ENCODE results near the gene DLG1.
A peak's percentile ranks its signal among the peaks of the same experiment; 100 is the strongest.

The DLG1 gene

GRCh38 chr3:197256836-197257444 is 41.5 kb downstream of the DLG1 start:
- peaks cover 6% of the 10 kb centered on the region; the same call in 1 of the 2 replicates for H3K9me3 ChIP-seq
- no peak overlapping the region for H3K4me3 ChIP-seq
- peaks cover 92% of the 10 kb centered on the region for H4K20me1 ChIP-seq
- H3K4me2 ChIP-seq, result no peak overlapping the region
- H3K4me1 ChIP-seq, result peaks cover 39% of the 10 kb centered on the region
- H3K27me3 ChIP-seq, result no peaks in the 10 kb centered on the region
- H3K9ac ChIP-seq, result no peak overlapping the region
- TF ChIP-seq Cebpa-rat (IDR thresholded peaks at IDR 0.05), result no peak
- H3K36me3 ChIP-seq, result peaks cover 14% of the 10 kb centered on the region
- H3K27ac ChIP-seq, result no peak overlapping the region

DNA sequence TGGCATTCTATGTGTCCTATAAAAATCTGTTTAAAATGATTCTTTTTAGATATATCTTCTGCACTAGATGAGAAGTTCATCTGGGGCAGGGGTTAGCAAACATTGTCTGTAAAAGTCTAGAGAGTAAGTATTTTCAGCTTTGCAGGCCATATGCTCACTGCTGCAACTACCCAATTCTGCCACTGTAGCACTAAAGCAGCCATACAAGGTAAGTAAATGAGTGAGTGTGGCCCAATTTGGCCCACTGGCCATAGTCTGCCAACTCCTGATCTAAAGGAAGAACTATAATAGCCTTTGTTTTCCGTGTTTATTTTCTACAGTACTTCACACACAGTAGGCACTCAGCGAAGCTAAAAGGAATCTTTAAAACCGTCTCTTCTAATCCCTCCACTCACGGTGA is 42.3 kb downstream of the DLG1 start:
- Histone ChIP-seq H3K9ac (no peak overlapping the region), H3K4me2 (no peak overlapping the region), H4K20me1 (peaks cover 83% of the 10 kb centered on the region), H3K9me3 (peaks cover 14% of the 10 kb centered on the region), H3K36me3 (peaks cover 22% of the 10 kb centered on the region), H3K4me1 (peaks cover 37% of the 10 kb centered on the region), H3K4me3 (no peak overlapping the region), H3K27me3 (no peaks in the 10 kb centered on the region), H3K27ac (no peak overlapping the region)
- no peak for TF ChIP-seq Cebpa-rat (IDR thresholded peaks at IDR 0.05)

GRCh38 chr3:197253238-197253947 is 45.0 kb downstream of the DLG1 start:
- H3K27ac ChIP-seq, result no peak overlapping the region
- peaks cover 11% of the 10 kb centered on the region for H3K4me1 ChIP-seq
- peaks cover 46% of the 10 kb centered on the region for H3K36me3 ChIP-seq
- H3K9ac ChIP-seq, result no peak overlapping the region
- no peak for TF ChIP-seq Cebpa-rat (IDR thresholded peaks at IDR 0.05)
- no peak overlapping the region for H3K4me3 ChIP-seq
- H3K4me2 ChIP-seq, result no peak overlapping the region
- peaks cover 56% of the 10 kb centered on the region for H4K20me1 ChIP-seq
- H3K27me3 ChIP-seq, result no peaks in the 10 kb centered on the region
- peaks cover 42% of the 10 kb centered on the region for H3K9me3 ChIP-seq

DNA sequence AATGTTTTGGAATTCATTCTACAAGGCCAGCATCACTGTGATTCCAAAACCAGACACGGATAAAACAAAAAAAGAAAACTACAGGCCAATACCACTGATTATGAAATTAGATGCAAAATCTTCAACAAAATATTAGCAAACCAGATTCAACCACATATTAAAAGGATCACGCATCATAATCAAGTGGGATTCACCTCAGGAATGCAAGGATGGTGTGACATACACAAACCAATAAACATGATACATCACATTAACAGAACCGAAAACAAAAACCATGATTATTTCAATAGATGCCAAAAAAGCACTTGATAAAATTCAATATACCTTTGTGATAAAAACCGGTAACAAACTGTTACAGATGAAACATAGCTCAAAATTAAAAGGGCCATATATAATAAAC is 48.9 kb downstream of the DLG1 start:
- Histone ChIP-seq H3K4me2 (no peak overlapping the region), H3K27me3 (no peaks in the 10 kb centered on the region), H3K4me3 (no peak overlapping the region), H3K9ac (no peak overlapping the region), H3K4me1 (peaks cover 10% of the 10 kb centered on the region; the same call in 1 of the 2 replicates), H3K27ac (no peak overlapping the region), H3K9me3 (peaks cover 80% of the 10 kb centered on the region), H4K20me1 (peaks cover 20% of the 10 kb centered on the region), H3K36me3 (peaks cover 84% of the 10 kb centered on the region)
- TF ChIP-seq Cebpa-rat (IDR thresholded peaks at IDR 0.05), result no peak

GRCh38 chr3:197248341-197248740 is 50.1 kb downstream of the DLG1 start:
- H3K27me3 ChIP-seq, result no peaks in the 10 kb centered on the region
- peaks cover under 1% of the 10 kb centered on the region; the same call in 1 of the 2 replicates for H3K4me1 ChIP-seq
- H3K36me3 ChIP-seq, result peaks cover 93% of the 10 kb centered on the region
- H3K4me3 ChIP-seq, result 0 out of 2 replicates have a peak overlapping the region, but pooled peaks have one; percentile 2
- no peak overlapping the region for H3K27ac ChIP-seq
- TF ChIP-seq Cebpa-rat (IDR thresholded peaks at IDR 0.05), result no peak
- H4K20me1 ChIP-seq, result peaks cover 8% of the 10 kb centered on the region; the same call in 1 of the 2 replicates
- no peak overlapping the region for H3K4me2 ChIP-seq
- peaks cover 92% of the 10 kb centered on the region for H3K9me3 ChIP-seq
- no peak overlapping the region for H3K9ac ChIP-seq

DNA sequence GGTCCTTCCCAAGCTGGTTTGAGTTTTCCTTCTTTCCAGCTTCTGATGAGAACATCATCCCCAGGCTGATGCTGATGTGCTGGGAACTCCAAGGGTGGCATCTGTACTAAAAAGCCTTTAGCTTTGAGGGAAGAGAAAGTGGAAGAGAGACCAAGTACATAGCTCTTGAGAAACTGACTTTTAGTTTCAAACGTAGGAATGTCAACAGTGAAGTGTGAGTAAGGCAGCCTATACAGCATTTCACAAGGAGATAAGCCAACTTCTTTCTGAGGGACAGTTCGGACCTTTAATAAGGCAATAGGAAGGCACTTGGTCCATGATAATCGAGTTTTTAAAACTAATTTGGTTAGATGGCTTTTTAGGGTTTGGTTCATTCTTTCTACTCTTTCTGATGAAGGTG is 53.7 kb downstream of the DLG1 start:
- no peak overlapping the region for H3K9ac ChIP-seq
- H3K36me3 ChIP-seq, result peaks cover 85% of the 10 kb centered on the region
- no peaks in the 10 kb centered on the region for H3K27me3 ChIP-seq
- no peaks in the 10 kb centered on the region for H3K4me1 ChIP-seq
- peaks cover 99% of the 10 kb centered on the region for H3K9me3 ChIP-seq
- no peak overlapping the region for H3K27ac ChIP-seq
- no peaks in the 10 kb centered on the region; the same call in 1 of the 2 replicates for H4K20me1 ChIP-seq
- no peak for TF ChIP-seq Cebpa-rat (IDR thresholded peaks at IDR 0.05)
- H3K4me3 ChIP-seq, result no peak overlapping the region
- no peak overlapping the region for H3K4me2 ChIP-seq

- H3K9me3 ChIP-seq, result peaks cover 90% of the 10 kb centered on the region
- no peak overlapping the region for H3K4me2 ChIP-seq
- H3K27me3 ChIP-seq, result no peaks in the 10 kb centered on the region
- H4K20me1 ChIP-seq, result peaks cover 2% of the 10 kb centered on the region; the same call in 1 of the 2 replicates
- H3K4me1 ChIP-seq, result no peaks in the 10 kb centered on the region
- H3K36me3 ChIP-seq, result peaks cover 78% of the 10 kb centered on the region
- TF ChIP-seq Cebpa-rat (IDR thresholded peaks at IDR 0.05), result no peak
- H3K4me3 ChIP-seq, result peak overlapping the region; percentile 13; the same call in 1 of the 2 replicates
- no peak overlapping the region for H3K9ac ChIP-seq
- H3K27ac ChIP-seq, result no peak overlapping the region
These were observed 55.5 kb downstream of the DLG1 start for GRCh38 chr3:197242784-197243432.

DNA sequence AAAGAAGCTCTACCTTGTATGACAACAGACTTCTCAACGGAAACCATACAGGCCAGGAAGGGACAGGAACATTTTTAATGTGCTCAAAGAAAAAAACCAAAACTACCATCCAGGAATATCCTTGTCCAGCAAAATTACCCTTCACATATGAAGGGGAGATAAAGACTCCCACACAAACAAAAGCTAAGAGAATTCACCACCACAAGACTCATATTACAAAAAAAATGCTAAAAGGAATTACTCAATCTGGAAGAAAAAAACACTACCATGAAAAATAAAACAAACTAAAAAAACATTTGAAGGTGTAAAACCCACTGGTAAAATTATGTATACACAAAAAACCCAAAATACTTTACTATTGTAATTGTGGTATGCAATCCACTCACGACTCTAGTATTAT is 57.2 kb downstream of the DLG1 start:
- H3K4me2 ChIP-seq, result no peak overlapping the region
- no peak overlapping the region for H3K9ac ChIP-seq
- H3K27ac ChIP-seq, result no peak overlapping the region
- H3K4me1 ChIP-seq, result no peaks in the 10 kb centered on the region
- TF ChIP-seq Cebpa-rat (IDR thresholded peaks at IDR 0.05), result no peak
- H3K36me3 ChIP-seq, result peaks cover 78% of the 10 kb centered on the region
- no peaks in the 10 kb centered on the region for H3K27me3 ChIP-seq
- peaks cover 17% of the 10 kb centered on the region; the same call in 1 of the 2 replicates for H4K20me1 ChIP-seq
- no peak overlapping the region for H3K4me3 ChIP-seq
- peaks cover 88% of the 10 kb centered on the region for H3K9me3 ChIP-seq

- Histone ChIP-seq H4K20me1 (peaks cover 25% of the 10 kb centered on the region; the same call in 1 of the 2 replicates), H3K9ac (no peak overlapping the region), H3K27me3 (no peaks in the 10 kb centered on the region), H3K27ac (no peak overlapping the region), H3K4me1 (no peaks in the 10 kb centered on the region), H3K36me3 (peaks cover 78% of the 10 kb centered on the region), H3K4me3 (no peak overlapping the region), H3K4me2 (no peak overlapping the region), H3K9me3 (peaks cover 88% of the 10 kb centered on the region)
- no peak for TF ChIP-seq Cebpa-rat (IDR thresholded peaks at IDR 0.05)
These were observed 58.6 kb downstream of the DLG1 start for GRCh38 chr3:197239857-197240256.

DNA sequence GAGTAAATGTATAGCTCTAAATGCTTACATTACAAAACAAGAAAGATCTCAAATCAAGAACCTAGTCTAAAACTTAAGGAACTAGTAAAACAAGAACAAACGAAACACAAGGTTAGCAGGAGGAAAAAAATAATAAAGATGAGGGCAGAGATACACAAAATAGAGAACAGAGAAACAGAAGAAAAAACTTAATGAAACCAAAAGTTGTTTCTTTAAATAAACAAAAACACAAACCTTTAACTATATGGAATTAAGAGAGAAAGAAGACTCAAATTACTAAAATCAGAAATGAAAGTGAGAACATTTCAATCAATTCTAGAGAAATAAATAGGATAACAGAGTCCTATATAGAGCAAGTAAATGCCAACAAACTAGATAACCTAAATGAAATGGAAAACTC is 59.6 kb downstream of the DLG1 start:
- H3K4me3 ChIP-seq, result no peak overlapping the region
- peaks cover 82% of the 10 kb centered on the region for H3K9me3 ChIP-seq
- no peak overlapping the region for H3K27ac ChIP-seq
- peaks cover 72% of the 10 kb centered on the region for H3K36me3 ChIP-seq
- H3K9ac ChIP-seq, result no peak overlapping the region
- no peak overlapping the region for H3K4me2 ChIP-seq
- H3K4me1 ChIP-seq, result no peaks in the 10 kb centered on the region
- no peak for TF ChIP-seq Cebpa-rat (IDR thresholded peaks at IDR 0.05)
- H3K27me3 ChIP-seq, result no peaks in the 10 kb centered on the region
- peaks cover 28% of the 10 kb centered on the region; the same call in 1 of the 2 replicates for H4K20me1 ChIP-seq

Measured in BLaER1 (cell line).